OCI-LY7 (cell line): ENCODE measurements around the gene C1GALT1.

ENCODE experiments used
- EZH2phosphoT487 ChIP-seq: fragments of 200-600 bp; sonication (generic); IDR thresholded peaks from 2 replicates; pipeline ENCODE4 v1.6.1; 2018; ENCODE audit warnings: low read depth, borderline replicate concordance, mild to moderate bottlenecking, mixed run types, antibody characterized with exemption, low read length, moderate library complexity, mixed read lengths
- TF ChIP-seq, protein P1 (sequence below): fragments of 200-600 bp; sonication (generic); conservative IDR thresholded peaks from 2 replicates; pipeline ENCODE4 v1.5.1; 2014; ENCODE audit warnings: mild to moderate bottlenecking, antibody characterized with exemption, low read length, moderate library complexity, mixed read lengths

DNA sequence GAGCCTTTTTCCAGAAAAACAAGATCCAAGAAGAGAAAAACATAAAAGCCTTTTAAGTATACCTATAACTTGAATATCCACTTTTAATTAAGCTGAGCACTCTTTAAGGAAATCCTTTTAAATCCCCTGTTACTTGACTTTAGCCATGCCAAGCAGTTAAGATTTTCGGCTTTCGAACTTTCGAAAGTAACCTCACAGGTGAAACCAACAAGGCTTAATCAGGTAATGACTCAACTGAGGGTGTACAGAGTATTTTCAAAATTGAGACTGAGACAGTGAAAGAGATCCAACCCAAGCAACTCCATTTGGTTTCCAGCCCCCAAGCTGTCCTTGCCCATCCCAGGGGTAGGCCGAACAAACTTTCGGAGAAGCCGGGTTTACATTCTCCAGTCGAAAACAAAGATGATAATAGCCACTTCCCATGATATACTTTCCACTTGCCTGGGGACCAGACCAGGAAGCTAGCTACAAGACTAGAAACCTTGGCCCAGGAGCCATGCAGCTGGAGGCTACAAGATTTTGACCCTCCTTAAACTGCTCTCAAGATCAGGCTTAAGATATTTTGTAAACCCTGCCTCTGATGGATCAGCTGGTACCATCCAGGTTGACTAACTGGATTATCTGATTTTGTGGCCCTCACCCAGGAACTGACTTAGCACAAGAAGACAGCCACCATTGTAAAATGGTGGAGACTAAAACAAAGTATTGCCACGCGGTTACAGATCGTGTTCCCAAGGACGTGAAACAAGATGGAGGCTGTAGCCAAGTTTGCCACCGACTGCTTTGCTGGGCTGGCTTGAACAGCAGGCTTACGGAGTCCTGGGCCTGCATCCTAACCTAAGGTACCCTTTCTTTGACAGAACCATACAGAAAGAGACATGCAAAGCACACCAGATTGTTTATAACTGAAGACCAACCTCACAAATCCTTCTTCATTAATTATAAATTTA, 32.3 kb downstream of the C1GALT1 start:
- TF ChIP-seq, protein P1, sequence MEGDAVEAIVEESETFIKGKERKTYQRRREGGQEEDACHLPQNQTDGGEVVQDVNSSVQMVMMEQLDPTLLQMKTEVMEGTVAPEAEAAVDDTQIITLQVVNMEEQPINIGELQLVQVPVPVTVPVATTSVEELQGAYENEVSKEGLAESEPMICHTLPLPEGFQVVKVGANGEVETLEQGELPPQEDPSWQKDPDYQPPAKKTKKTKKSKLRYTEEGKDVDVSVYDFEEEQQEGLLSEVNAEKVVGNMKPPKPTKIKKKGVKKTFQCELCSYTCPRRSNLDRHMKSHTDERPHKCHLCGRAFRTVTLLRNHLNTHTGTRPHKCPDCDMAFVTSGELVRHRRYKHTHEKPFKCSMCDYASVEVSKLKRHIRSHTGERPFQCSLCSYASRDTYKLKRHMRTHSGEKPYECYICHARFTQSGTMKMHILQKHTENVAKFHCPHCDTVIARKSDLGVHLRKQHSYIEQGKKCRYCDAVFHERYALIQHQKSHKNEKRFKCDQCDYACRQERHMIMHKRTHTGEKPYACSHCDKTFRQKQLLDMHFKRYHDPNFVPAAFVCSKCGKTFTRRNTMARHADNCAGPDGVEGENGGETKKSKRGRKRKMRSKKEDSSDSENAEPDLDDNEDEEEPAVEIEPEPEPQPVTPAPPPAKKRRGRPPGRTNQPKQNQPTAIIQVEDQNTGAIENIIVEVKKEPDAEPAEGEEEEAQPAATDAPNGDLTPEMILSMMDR, result no peak
- no peak for TF ChIP-seq EZH2phosphoT487
